HUES64 (cell line): Measurements from ENCODE around the gene SLC25A13.

Source experiments
- H3K27ac ChIP-seq: 2 replicates; pipeline ENCODE4 v1.7.0; 2013; ENCODE audit warnings: low read depth, low read length, inconsistent platforms
- H3K27me3 ChIP-seq: 2 replicates; pipeline ENCODE4 v1.6.1; 2013; ENCODE audit warnings: mild to moderate bottlenecking, low read length; ENCODE audit not compliant: insufficient read depth
- H3K36me3 ChIP-seq: 2 replicates; pipeline ENCODE4 v1.6.1; 2013; ENCODE audit warnings: mild to moderate bottlenecking, low read length; ENCODE audit not compliant: insufficient read depth
- H3K4me1 ChIP-seq: 2 replicates; pipeline ENCODE4 v1.6.1; 2013; ENCODE audit warnings: mild to moderate bottlenecking, low read length, moderate library complexity; ENCODE audit not compliant: insufficient read depth
- H3K4me3 ChIP-seq: 2 replicates; pipeline ENCODE4 v1.5.1; 2013; ENCODE audit warnings: mild to moderate bottlenecking, low read length, moderate library complexity
- H3K9ac ChIP-seq: 2 replicates; pipeline ENCODE4 v1.6.1; 2013; ENCODE audit warnings: mild to moderate bottlenecking, low read depth, low read length
- H3K9me3 ChIP-seq: 2 replicates; pipeline ENCODE4 v1.6.1; 2013; ENCODE audit warnings: low read depth, low read length; ENCODE audit not compliant: insufficient read depth
- WGBS: fragments of 150-250, 120-280 bp; methylation state at CpG from one replicate; pipeline ENCODE4 v1.1.7; 2013; ENCODE audit warnings: missing lambda C conversion rate; 5-methylcytosine and 5-hydroxymethylcytosine counted together

Gene SLC25A13

DNA sequence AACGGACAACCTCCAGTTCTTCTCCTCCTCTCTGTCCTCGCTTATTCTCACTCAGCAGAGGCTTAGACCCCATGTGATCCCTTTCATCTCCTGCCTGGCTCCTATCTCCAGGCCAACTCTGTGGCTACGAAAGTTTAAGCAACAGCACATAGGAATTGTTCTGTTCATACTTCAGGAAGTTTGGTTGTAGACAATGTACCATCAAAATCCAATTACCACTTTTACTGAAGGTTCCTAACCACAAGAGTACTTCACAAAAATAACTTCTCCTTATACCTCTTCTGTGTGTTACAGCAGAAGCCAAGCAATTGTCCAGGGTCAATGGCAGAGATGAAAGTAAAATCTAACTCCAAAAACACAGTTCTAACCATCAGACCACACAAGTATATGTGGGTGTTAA lies 80.0 kb downstream of the SLC25A13 start:
- no peaks in the 10 kb centered on the region for H3K27me3 ChIP-seq
- H3K36me3 ChIP-seq, result no peaks in the 10 kb centered on the region
- no peaks in the 10 kb centered on the region for H3K9me3 ChIP-seq
- no peak overlapping the region for H3K4me3 ChIP-seq
- no peaks in the 10 kb centered on the region for H3K4me1 ChIP-seq
- no peak overlapping the region for H3K9ac ChIP-seq
- no peak overlapping the region for H3K27ac ChIP-seq
- 82% methylated on average over 3 of the region's 3 CpGs for WGBS

DNA sequence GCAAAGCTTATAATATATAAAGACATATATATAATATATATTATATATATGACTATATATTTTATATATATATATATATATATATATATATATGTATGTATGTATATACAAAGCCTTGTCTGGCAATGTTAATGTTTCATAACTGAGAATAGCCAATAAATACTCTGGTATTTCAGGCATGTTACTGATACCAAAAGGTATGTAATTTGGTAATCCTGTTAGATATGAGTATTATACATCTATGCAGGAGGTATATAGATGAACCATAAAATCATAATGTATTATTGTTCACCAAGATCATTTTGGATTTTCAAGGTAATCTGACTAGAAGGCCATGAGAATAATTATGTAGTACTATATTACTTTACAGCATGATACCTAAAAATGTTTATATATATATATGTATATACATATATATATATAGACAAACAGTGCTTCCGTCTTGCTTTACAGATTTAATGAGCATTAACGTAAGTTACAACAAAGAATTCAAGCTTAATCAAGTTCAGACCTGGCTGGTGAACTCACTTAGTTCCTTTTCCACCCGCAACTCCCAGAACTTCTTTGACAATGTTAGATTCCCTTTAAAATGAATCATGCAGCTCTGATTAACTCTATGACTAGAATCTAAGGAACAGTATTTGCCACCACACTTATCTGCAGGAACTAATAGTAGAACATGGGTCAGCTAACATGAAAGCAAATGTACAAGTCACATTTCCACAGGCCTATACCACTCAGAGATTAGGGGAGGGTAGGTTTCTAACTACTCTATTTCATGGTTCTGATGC lies 82.7 kb downstream of the SLC25A13 start:
- Histone ChIP-seq H3K36me3 (peaks cover 3% of the 10 kb centered on the region), H3K4me3 (no peak overlapping the region), H3K9me3 (no peaks in the 10 kb centered on the region), H3K27ac (no peak overlapping the region), H3K27me3 (no peaks in the 10 kb centered on the region), H3K9ac (no peak overlapping the region), H3K4me1 (0 out of 2 replicates have a peak, but pooled peaks cover 2% of the 10 kb centered on the region)
- 95% methylated on average over 3 of the region's 3 CpGs for WGBS

DNA sequence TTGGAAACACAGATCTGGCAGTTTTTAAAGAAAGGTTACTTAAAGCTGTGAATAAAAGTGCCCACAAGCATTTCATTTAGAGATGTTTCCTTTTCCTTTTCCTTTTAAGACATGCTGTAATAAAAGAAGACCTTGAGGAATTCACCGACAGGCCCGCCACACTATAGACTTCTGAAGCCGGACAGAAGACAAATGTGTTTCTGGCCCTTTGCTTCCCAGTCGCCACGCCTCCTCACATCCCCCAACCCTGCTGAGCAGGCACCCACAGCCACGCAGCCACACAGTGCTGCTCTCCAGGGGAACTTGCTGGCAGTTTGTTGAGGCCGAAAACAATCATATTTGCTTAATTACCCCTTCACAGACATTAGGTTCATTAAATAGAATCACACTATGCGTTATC lies 83.4 kb downstream of the SLC25A13 start:
- Histone ChIP-seq H3K9me3 (no peaks in the 10 kb centered on the region), H3K36me3 (peaks cover 9% of the 10 kb centered on the region), H3K4me1 (0 out of 2 replicates have a peak, but pooled peaks cover 2% of the 10 kb centered on the region), H3K27ac (no peak overlapping the region), H3K9ac (no peak overlapping the region), H3K27me3 (no peaks in the 10 kb centered on the region), H3K4me3 (no peak overlapping the region)
- WGBS, result 87% methylated on average over 7 of the region's 8 CpGs

DNA sequence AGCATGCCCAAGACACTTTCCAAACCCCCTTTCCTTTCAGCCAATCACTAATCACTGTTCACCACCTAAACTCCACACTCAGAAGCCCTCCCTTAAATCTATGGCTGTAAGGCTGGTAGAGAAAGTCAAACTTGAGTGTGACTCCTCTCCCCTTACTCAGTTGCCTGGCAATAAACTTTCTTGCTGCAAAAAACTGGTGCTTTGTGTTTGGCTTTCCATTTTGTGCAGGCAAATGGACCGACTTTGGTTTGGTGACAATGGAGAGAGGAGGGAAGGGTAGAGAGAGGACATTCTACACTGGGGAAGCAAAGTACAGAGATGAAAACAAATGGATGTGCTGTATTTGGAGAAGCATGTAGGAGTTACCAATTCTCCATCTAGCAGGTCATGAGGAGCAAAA lies 84.9 kb downstream of the SLC25A13 start:
- Histone ChIP-seq H3K36me3 (peaks cover 16% of the 10 kb centered on the region), H3K27me3 (no peaks in the 10 kb centered on the region), H3K27ac (no peak overlapping the region), H3K9ac (no peak overlapping the region), H3K4me1 (0 out of 2 replicates have a peak, but pooled peaks cover 2% of the 10 kb centered on the region), H3K4me3 (no peak overlapping the region), H3K9me3 (no peaks in the 10 kb centered on the region)
- WGBS, result 93% methylated on average over 1 of the region's 1 CpG

DNA sequence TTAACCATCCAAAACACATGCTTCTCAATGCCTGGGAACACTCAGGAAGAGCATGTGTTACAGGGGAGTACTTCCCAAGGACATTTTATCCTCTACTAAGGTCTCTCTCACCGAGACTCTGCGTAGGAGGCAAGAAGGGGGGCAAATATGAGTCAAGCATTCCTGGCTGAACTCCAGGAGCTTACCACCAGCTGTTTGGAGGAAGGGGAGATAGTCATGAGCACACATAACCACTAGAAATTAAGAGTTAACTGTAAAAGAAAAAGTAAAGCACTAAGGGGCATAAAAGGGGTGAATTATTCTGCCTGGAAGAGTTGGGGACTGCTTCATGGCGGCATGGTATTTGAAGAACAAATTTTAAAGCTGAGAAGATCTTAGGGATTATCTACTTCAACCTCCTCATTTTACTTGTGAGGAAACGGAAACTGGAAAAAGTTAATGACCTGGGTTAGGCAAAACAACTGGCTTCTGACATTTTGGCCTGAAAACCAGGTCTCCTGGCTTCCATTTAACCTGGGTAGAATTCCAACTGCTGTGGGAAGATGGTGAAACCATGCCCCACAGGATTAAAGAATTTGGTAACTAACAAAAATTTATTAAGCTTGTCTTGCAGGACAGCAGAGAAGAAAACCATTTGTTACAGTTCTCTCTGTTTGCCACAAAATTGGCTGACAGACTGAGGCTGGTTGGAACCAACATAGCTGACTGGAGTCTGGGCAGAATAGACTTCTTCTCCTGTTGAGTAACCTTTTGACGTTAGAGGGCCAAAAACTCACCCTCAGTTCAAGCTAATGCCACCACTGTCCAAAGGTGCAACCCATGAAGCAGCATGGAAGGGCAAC lies 85.5 kb downstream of the SLC25A13 start:
- Histone ChIP-seq H3K9me3 (no peaks in the 10 kb centered on the region), H3K27ac (no peak overlapping the region), H3K27me3 (no peaks in the 10 kb centered on the region), H3K4me1 (0 out of 2 replicates have a peak, but pooled peaks cover 2% of the 10 kb centered on the region), H3K4me3 (no peak overlapping the region), H3K36me3 (peaks cover 19% of the 10 kb centered on the region), H3K9ac (no peak overlapping the region)
- WGBS, result 96% methylated on average over 5 of the region's 5 CpGs

DNA sequence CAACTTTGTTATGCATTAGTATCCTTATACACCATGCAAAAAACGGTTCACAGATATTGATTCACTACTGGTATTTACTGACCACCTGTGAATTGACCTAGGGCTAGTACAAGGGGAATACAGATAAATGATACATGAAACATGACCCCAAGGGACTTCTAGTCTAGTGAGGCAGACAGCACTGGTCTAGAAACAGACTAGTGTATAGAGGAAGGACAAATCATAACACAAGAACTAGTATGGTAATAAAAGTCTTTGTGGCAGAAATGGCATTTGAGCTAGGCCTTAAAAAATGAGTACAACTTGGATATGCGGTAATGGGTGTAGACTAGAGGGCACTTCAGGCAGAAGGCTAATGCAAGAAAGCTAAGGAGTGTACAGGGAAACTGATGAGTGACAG lies 86.6 kb downstream of the SLC25A13 start:
- Histone ChIP-seq H3K4me1 (0 out of 2 replicates have a peak, but pooled peaks cover 2% of the 10 kb centered on the region), H3K9me3 (no peaks in the 10 kb centered on the region), H3K9ac (no peak overlapping the region), H3K36me3 (peaks cover 23% of the 10 kb centered on the region), H3K4me3 (no peak overlapping the region), H3K27ac (no peak overlapping the region), H3K27me3 (no peaks in the 10 kb centered on the region)
- WGBS, result 93% methylated on average over 2 of the region's 2 CpGs

DNA sequence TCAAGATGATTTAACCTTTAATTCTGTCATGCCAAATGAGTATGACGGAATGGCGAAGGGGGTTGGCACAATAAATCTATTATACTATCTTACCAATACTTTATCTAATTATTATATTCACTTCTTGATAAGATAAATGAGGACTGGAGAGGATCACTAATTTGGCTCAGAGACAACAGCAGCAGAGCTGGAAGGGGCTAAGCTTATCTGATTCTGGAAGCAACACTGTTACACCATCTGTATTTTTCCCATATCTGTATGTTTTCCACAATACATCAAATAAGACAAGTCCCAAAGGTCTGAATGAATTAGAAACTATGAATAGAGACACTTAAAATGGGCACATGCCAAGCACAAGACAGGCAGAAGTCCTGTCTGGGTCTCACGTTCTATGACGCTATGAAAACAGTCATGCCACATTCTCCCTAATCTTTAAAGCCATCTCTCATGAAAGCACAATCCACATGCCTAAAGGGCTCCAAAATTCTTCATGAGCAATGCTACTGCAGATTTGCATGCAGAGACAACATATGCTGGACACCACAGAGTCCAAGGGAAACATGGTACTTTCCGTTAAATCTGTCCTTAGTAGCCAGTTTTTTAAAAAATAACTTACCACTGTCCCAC lies 88.3 kb downstream of the SLC25A13 start:
- WGBS, result 96% methylated on average over 3 of the region's 5 CpGs
- Histone ChIP-seq H3K4me1 (0 out of 2 replicates have a peak, but pooled peaks cover 2% of the 10 kb centered on the region), H3K9ac (no peak overlapping the region)

DNA sequence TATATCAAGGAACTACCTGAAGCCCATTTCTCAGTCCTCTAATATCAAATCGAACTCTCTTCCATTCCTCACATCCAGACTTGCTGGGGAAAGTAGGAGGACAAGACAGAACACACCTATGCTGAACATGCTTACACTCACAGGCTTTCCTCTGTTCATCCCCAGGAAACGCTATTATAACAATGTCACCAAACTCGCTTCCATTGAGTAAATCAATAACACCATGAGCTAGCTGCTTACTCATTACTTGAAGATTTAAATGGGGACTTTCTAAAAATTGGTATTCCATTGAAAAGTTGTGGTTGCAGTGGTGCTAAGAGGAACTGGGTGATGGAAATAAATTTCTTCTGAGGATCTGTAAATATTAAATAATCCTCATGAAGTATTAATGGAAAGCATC lies 88.8 kb downstream of the SLC25A13 start:
- H3K4me1 ChIP-seq, result 0 out of 2 replicates have a peak, but pooled peaks cover 2% of the 10 kb centered on the region
- WGBS, result 93% methylated on average over 3 of the region's 3 CpGs
- H3K9ac ChIP-seq, result no peak overlapping the region
- peaks cover 9% of the 10 kb centered on the region; the same call in 1 of the 2 replicates for H3K9me3 ChIP-seq
- no peaks in the 10 kb centered on the region for H3K27me3 ChIP-seq
- H3K4me3 ChIP-seq, result no peak overlapping the region
- H3K27ac ChIP-seq, result no peak overlapping the region
- peaks cover 36% of the 10 kb centered on the region for H3K36me3 ChIP-seq

More for the DNA sequence above, 88.3 kb downstream of the SLC25A13 start:
- peaks cover 33% of the 10 kb centered on the region for H3K36me3 ChIP-seq
- H3K27me3 ChIP-seq, result no peaks in the 10 kb centered on the region
- H3K4me3 ChIP-seq, result no peak overlapping the region
- H3K9me3 ChIP-seq, result peaks cover 9% of the 10 kb centered on the region; the same call in 1 of the 2 replicates
- H3K27ac ChIP-seq, result no peak overlapping the region

DNA sequence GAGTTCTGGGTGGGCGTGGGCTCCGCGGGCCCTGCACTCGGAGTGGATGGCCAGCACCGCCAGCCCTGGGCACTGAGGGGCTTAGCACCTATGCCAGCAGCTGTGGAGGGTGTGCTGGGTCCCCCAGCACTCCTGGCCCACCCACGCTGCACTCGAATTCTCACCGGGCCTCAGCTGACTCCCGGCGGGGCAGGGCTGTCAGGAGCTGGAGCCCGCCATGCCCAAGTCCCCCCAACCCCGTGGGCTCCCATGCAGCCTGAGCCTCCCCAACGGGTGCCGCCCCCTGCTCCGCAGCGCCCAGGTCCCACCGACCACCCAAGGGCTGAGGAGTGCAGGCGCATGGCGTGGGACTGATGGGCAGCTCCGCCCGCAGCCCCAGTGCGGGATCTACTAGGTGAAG lies 93.1 kb downstream of the SLC25A13 start:
- H3K9ac ChIP-seq, result no peak overlapping the region
- H3K27me3 ChIP-seq, result no peaks in the 10 kb centered on the region
- no peak overlapping the region for H3K27ac ChIP-seq
- WGBS, result 96% methylated on average over 22 of the region's 22 CpGs
- H3K4me3 ChIP-seq, result no peak overlapping the region
- H3K4me1 ChIP-seq, result no peaks in the 10 kb centered on the region
- peaks cover 30% of the 10 kb centered on the region for H3K36me3 ChIP-seq
- H3K9me3 ChIP-seq, result peaks cover 9% of the 10 kb centered on the region; the same call in 1 of the 2 replicates

DNA sequence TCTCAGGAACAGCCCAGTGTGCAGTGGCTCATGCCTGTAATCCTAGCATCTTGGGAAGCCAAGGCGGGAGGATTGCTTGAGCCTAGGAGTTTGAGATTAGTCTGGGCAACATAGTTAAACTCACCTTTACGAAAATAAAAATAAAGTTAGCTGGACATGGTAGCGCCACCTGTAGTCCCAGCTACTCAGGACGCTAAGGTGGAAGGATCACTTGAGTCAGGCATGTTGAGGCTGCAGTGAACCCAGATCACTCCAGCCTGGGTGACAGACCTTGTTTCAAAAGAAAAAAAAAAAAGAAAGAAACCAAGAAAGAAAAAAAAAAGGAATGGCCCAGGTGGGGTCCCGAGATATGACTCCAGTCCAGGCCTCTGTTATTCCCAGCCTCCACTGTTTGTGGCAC lies 96.6 kb downstream of the SLC25A13 start:
- WGBS, result 92% methylated on average over 5 of the region's 5 CpGs
- Histone ChIP-seq H3K27ac (no peak overlapping the region), H3K36me3 (peaks cover 13% of the 10 kb centered on the region), H3K9ac (no peak overlapping the region), H3K9me3 (peaks cover 9% of the 10 kb centered on the region; the same call in 1 of the 2 replicates), H3K4me1 (no peaks in the 10 kb centered on the region), H3K4me3 (no peak overlapping the region), H3K27me3 (no peaks in the 10 kb centered on the region)

DNA sequence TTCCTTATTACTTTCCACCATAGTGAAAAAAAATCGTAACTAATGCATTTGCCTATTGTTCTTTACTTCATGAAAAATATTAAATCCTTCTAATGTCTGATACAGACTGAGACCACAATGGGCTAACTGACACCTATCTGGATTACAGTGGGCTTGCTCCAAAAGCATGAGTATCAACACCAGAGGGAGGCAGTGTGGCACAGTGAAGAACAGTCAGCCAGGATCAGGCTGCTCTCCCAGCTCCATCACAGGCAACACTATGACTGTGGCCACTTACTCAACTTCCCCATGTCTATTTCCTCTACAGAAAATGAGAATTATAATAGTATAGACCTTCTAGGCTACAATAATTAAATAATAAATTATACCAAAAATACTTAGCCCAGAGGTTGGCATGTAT lies 97.2 kb downstream of the SLC25A13 start:
- H3K4me3 ChIP-seq, result no peak overlapping the region
- no peak overlapping the region for H3K27ac ChIP-seq
- H3K4me1 ChIP-seq, result no peaks in the 10 kb centered on the region
- no peak overlapping the region for H3K9ac ChIP-seq
- H3K36me3 ChIP-seq, result peaks cover 7% of the 10 kb centered on the region
- no peaks in the 10 kb centered on the region for H3K27me3 ChIP-seq
- H3K9me3 ChIP-seq, result 0 out of 2 replicates have a peak, but pooled peaks cover 6% of the 10 kb centered on the region
- 96% methylated on average over 1 of the region's 1 CpG for WGBS
